ENCODE measurements around the gene PODNL1. TPM values are rescaled to one million over a fixed set of nuclear protein-coding genes. Genes with fewer than 3 reads are reported as not detected.

The PODNL1 gene
- total and polyA plus RNA-seq, 2 of the 8 experiments (the other 6 are each of a cell fraction or from before 2014, with no cell fraction given) = 1.0 to 1.5 TPM

- Histone ChIP-seq H3K4me1 (replicated peaks in 1 of 4; ENCODE audit: control insufficient read depth in 3 of 4, insufficient read depth in 4 of 4, low read length in 3 of 4) (no peaks in the 10 kb centered on the region), H2AFZ (ENCODE audit: low read length) (no peak overlapping the region), H2BK5ac (ENCODE audit: low read depth, low read length) (no peak overlapping the region), H3K4me2 (ENCODE audit: insufficient read depth in 1 of 2, low read depth in 2 of 2, low read length in 2 of 2) (no peak overlapping the region), H4K20me1 (replicated peaks in 1 of 2; ENCODE audit: control insufficient read depth in 1 of 2, insufficient read depth in 2 of 2, low read length in 2 of 2) (no peaks in the 10 kb centered on the region), H3K27ac (ENCODE audit: low read depth, low read length) (no peak overlapping the region), H3K36me3 (ENCODE audit: control insufficient read depth in 2 of 4, insufficient read depth in 4 of 4, low read length in 3 of 4) (no peaks in the 10 kb centered on the region), H3K23ac (ENCODE audit: insufficient read length) (no peak overlapping the region), H2BK20ac (ENCODE audit: low read length) (no peak overlapping the region), H3K4ac (replicated peaks; ENCODE audit: insufficient read length, low read depth, low read length) (no peak overlapping the region), H2BK120ac (replicated peaks; ENCODE audit: low read depth, low read length) (no peak overlapping the region), H3K23me2 (ENCODE audit: low read depth, low read length) (no peaks in the 10 kb centered on the region), H3K18ac (ENCODE audit: extremely low read depth, low read length) (no peak overlapping the region), H3K9me3 (ENCODE audit: insufficient read depth in 2 of 2, low read depth in 1 of 2, low read length in 1 of 2) (no peaks in the 10 kb centered on the region), H2BK15ac (ENCODE audit: low read length) (no peak overlapping the region), H3K56ac (replicated peaks; ENCODE audit: insufficient read length, low read depth, low read length) (no peak overlapping the region), H3K14ac (ENCODE audit: insufficient read length) (no peak overlapping the region), H2AK5ac (ENCODE audit: low read depth, low read length) (no peak overlapping the region), H4K5ac (ENCODE audit: insufficient read length, low read depth, low read length) (no peak overlapping the region), H4K91ac (replicated peaks; ENCODE audit: insufficient read length, low read length) (no peak overlapping the region), H3K9ac (replicated peaks in 1 of 4; ENCODE audit: extremely low read depth in 1 of 4, low read depth in 3 of 4, low read length in 3 of 4) (no peak overlapping the region), H3K27me3 (replicated peaks in 1 of 4; ENCODE audit: control insufficient read depth in 3 of 4, extremely low read depth in 1 of 4, insufficient read depth in 3 of 4, low read length in 3 of 4) (no peaks in the 10 kb centered on the region), H3K79me1 (ENCODE audit: low read depth, low read length) (no peaks in the 10 kb centered on the region), H3K4me3 (ENCODE audit: extremely low read depth in 1 of 4, insufficient read depth in 2 of 4, low read depth in 3 of 4, low read length in 4 of 4) (no peak overlapping the region), H2BK12ac (ENCODE audit: low read depth, low read length) (no peak overlapping the region), H4K8ac (ENCODE audit: extremely low read depth, insufficient read depth, low read length) (no peak overlapping the region), H3K79me2 (ENCODE audit: control insufficient read depth in 1 of 2, insufficient read depth in 2 of 2, low read length in 2 of 2) (no peaks in the 10 kb centered on the region)
- DNase-seq (ENCODE audit: low read depth in 1 of 2, low spot score in 2 of 2) = no peak
- WGBS, 2 experiments (ENCODE audit: extremely low coverage in 1 of 2, insufficient coverage in 1 of 2, insufficient read length in 1 of 2, insufficient replicate concordance in 2 of 2, low coverage in 1 of 2, low lambda C conversion rate in 2 of 2, missing lambda C conversion rate in 1 of 2) = 91% methylated on average over 2 of the region's 2 CpGs; no CpG with 5 or more reads in 1 of the 2 experiments
- ChIA-PET POLR2A (ENCODE audit: partially characterized antibody) (interaction anchor here (1.0 kb wide), 1 partner anchor 11 kb away, joined by 3 read pairs; no protein-coding TSS in a partner anchor), CTCF (ENCODE audit: partially characterized antibody) (interaction anchor here (1.0 kb wide), 1 partner anchor 9 kb away, joined by 3 read pairs; no protein-coding TSS in a partner anchor)
- no peak for FAIRE-seq
- TF ChIP-seq MAX (IDR thresholded peaks at IDR 0.05) = no peak
- TF ChIP-seq HDAC6 (IDR thresholded peaks at IDR 0.05; ENCODE audit: low read depth, low read length) = no peak
- no peak for TF ChIP-seq SAP30 (IDR thresholded peaks at IDR 0.05; ENCODE audit: insufficient read depth, insufficient replicate concordance, low read length)
- no peak for TF ChIP-seq CBX8 (IDR thresholded peaks at IDR 0.05; ENCODE audit: borderline replicate concordance, low read depth, low read length)
Measured at GRCh38 chr19:13896227-13896626, 42.0 kb downstream of the PODNL1 start.

Data from H1 (cell line).